ENCODE results near the gene GADL1.
A peak's percentile ranks its signal among the peaks of the same experiment; 100 is the strongest.

The GADL1 gene

GRCh38 chr3:30693470-30694120 is 200.9 kb downstream of the GADL1 start:
- no peak for TF ChIP-seq HIC1 (tag by site-specific recombination; IDR thresholded peaks at IDR 0.05)
- TF ChIP-seq ZNF449 (tag by site-specific recombination; IDR thresholded peaks at IDR 0.05) = no peak
- TF ChIP-seq ZNF777 (tag by site-specific recombination; IDR thresholded peaks at IDR 0.05; ENCODE audit: borderline replicate concordance) = no peak
- TF ChIP-seq HOXA7 (CRISPR knock-in tag; IDR thresholded peaks at IDR 0.05; ENCODE audit: borderline replicate concordance) = no peak
- TF ChIP-seq ZNF654 (tag by site-specific recombination; IDR thresholded peaks at IDR 0.05; ENCODE audit: low read depth) = peak; percentile 78
- peak; percentile 39; the same call in 1 of the 2 replicates for TF ChIP-seq CTCF (tag by site-specific recombination; IDR thresholded peaks at IDR 0.05)
- TF ChIP-seq TRIM28 (IDR thresholded peaks at IDR 0.05; ENCODE audit: borderline replicate concordance, low read length) = no peak
- TF ChIP-seq BCL11B (tag by site-specific recombination; IDR thresholded peaks at IDR 0.05; ENCODE audit: low read depth) = no peak
- TF ChIP-seq KLF9 (tag by site-specific recombination; IDR thresholded peaks at IDR 0.05; ENCODE audit: low read depth) = no peak
- TF ChIP-seq ZNF501 (tag by site-specific recombination; IDR thresholded peaks at IDR 0.05) = no peak
- no peak for TF ChIP-seq INSM2 (tag by site-specific recombination; IDR thresholded peaks at IDR 0.05)
- TF ChIP-seq ZNF433 (tag by site-specific recombination; IDR thresholded peaks at IDR 0.05; ENCODE audit: low read depth) = no peak
- 0 out of 2 replicates have a peak, but pooled peaks have one; percentile 21 for TF ChIP-seq ZSCAN30 (tag by site-specific recombination; IDR thresholded peaks at IDR 0.05)
- no peak for TF ChIP-seq PRDM2 (tag by site-specific recombination; IDR thresholded peaks at IDR 0.05; ENCODE audit: borderline replicate concordance)
- TF ChIP-seq ZNF704 (tag by site-specific recombination; IDR thresholded peaks at IDR 0.05) = no peak
- TF ChIP-seq ZNF221 (tag by site-specific recombination; IDR thresholded peaks at IDR 0.05; ENCODE audit: borderline replicate concordance) = no peak
- TF ChIP-seq ZNF510 (tag by site-specific recombination; IDR thresholded peaks at IDR 0.05; ENCODE audit: insufficient replicate concordance) = no peak
- TF ChIP-seq YY1 (tag by site-specific recombination; IDR thresholded peaks at IDR 0.05) = no peak
- peaks cover 0 to 39% of the 10 kb centered on the region in 2 experiments; a peak in 1 of 3 replicates for H3K36me3 ChIP-seq (ENCODE audit: control insufficient read depth in 2 of 2, insufficient read depth in 1 of 2, low read length in 2 of 2)
- no peak overlapping the region for H3K27ac ChIP-seq (ENCODE audit: extremely low read depth, low read depth, low read length)
- H3K4me1 ChIP-seq (ENCODE audit: control insufficient read depth, insufficient read depth, low read length) = peaks cover 4% of the 10 kb centered on the region; the same call in 1 of the 2 replicates
- no peak overlapping the region for H3K4me3 ChIP-seq (ENCODE audit: low read depth, low read length)
- CTCF ChIA-PET = interaction anchor here (0.5 to 5.4 kb wide), 38 partner anchors 9 to 1076 kb away, joined by 3 to 28 read pairs (median 3); no protein-coding TSS in a partner anchor
- H3K9me3 ChIP-seq (ENCODE audit: control insufficient read depth, insufficient read depth, low read depth, low read length) = no peaks in the 10 kb centered on the region
- POLR2A ChIA-PET = no interaction called here
